Panc1 (cell line): ENCODE measurements around the gene YKT6.

Source experiments
- POLR2AphosphoS5 ChIP-seq: IDR thresholded peaks from 2 replicates; pipeline ENCODE4 v1.6.1; 2012; ENCODE audit warnings: mild to moderate bottlenecking, low read depth, low read length, moderate library complexity
- TF ChIP-seq, protein P1 (sequence below), 2 experiments: IDR thresholded peaks; 2 replicates each; pipeline ENCODE4 v1.6.1; 2011 to 2012; ENCODE audit warnings: low read depth in 2 of 2, control low read depth in 1 of 2, low read length in 1 of 2, mild to moderate bottlenecking in 1 of 2, moderate library complexity in 1 of 2; ENCODE audit not compliant: insufficient read depth in 1 of 2
- TF ChIP-seq, protein P2 (sequence below): fragments of 450-650 bp; IDR thresholded peaks from 2 replicates; pipeline ENCODE4 v1.5.1; 2017; ENCODE audit warnings: mild to moderate bottlenecking

- TF ChIP-seq, protein P1, sequence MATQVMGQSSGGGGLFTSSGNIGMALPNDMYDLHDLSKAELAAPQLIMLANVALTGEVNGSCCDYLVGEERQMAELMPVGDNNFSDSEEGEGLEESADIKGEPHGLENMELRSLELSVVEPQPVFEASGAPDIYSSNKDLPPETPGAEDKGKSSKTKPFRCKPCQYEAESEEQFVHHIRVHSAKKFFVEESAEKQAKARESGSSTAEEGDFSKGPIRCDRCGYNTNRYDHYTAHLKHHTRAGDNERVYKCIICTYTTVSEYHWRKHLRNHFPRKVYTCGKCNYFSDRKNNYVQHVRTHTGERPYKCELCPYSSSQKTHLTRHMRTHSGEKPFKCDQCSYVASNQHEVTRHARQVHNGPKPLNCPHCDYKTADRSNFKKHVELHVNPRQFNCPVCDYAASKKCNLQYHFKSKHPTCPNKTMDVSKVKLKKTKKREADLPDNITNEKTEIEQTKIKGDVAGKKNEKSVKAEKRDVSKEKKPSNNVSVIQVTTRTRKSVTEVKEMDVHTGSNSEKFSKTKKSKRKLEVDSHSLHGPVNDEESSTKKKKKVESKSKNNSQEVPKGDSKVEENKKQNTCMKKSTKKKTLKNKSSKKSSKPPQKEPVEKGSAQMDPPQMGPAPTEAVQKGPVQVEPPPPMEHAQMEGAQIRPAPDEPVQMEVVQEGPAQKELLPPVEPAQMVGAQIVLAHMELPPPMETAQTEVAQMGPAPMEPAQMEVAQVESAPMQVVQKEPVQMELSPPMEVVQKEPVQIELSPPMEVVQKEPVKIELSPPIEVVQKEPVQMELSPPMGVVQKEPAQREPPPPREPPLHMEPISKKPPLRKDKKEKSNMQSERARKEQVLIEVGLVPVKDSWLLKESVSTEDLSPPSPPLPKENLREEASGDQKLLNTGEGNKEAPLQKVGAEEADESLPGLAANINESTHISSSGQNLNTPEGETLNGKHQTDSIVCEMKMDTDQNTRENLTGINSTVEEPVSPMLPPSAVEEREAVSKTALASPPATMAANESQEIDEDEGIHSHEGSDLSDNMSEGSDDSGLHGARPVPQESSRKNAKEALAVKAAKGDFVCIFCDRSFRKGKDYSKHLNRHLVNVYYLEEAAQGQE (IDR thresholded peaks at IDR 0.05; ENCODE audit: insufficient read depth in 1 of 2, low read depth in 2 of 2, low read length in 1 of 2): no peak
- TF ChIP-seq, protein P2, sequence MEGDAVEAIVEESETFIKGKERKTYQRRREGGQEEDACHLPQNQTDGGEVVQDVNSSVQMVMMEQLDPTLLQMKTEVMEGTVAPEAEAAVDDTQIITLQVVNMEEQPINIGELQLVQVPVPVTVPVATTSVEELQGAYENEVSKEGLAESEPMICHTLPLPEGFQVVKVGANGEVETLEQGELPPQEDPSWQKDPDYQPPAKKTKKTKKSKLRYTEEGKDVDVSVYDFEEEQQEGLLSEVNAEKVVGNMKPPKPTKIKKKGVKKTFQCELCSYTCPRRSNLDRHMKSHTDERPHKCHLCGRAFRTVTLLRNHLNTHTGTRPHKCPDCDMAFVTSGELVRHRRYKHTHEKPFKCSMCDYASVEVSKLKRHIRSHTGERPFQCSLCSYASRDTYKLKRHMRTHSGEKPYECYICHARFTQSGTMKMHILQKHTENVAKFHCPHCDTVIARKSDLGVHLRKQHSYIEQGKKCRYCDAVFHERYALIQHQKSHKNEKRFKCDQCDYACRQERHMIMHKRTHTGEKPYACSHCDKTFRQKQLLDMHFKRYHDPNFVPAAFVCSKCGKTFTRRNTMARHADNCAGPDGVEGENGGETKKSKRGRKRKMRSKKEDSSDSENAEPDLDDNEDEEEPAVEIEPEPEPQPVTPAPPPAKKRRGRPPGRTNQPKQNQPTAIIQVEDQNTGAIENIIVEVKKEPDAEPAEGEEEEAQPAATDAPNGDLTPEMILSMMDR: no peak
- TF ChIP-seq POLR2AphosphoS5: no peak
Observed at GRCh38 chr7:44194562-44195145, 6.1 kb upstream of the YKT6 start.
